GM21526 (cell line): Measurements from ENCODE around the gene YARS1.

Experiments used
- ATAC-seq: cut with Tn5 transposase; IDR thresholded peaks from one replicate; pipeline ENCODE4 v1.9.1; 2021; ENCODE audit warnings: moderate library complexity; ENCODE audit not compliant: unreplicated experiment, low FRiP score

Gene YARS1

GRCh38 chr1:32782086-32782485, 35.1 kb downstream of the YARS1 start:
- no peak for ATAC-seq

GRCh38 chr1:32780628-32781234, 36.4 kb downstream of the YARS1 start:
- no peak for ATAC-seq

GRCh38 chr1:32780005-32780404, 37.2 kb downstream of the YARS1 start:
- ATAC-seq: no peak

- ATAC-seq: no peak
These were observed 37.9 kb downstream of the YARS1 start for GRCh38 chr1:32779242-32779641.

- no peak for ATAC-seq
These were observed 41.4 kb downstream of the YARS1 start for GRCh38 chr1:32775640-32776337.

- ATAC-seq: no peak
These were observed 42.1 kb downstream of the YARS1 start for GRCh38 chr1:32774950-32775634.

GRCh38 chr1:32774464-32774808, 42.7 kb downstream of the YARS1 start:
- no peak for ATAC-seq

- no peak for ATAC-seq
These were observed 43.2 kb downstream of the YARS1 start for GRCh38 chr1:32773764-32774463.

- no peak for ATAC-seq
These were observed 44.0 kb downstream of the YARS1 start for GRCh38 chr1:32773018-32773763.

- ATAC-seq: no peak
These were observed 44.7 kb downstream of the YARS1 start for GRCh38 chr1:32772281-32773017.

- no peak for ATAC-seq
These were observed 45.4 kb downstream of the YARS1 start for GRCh38 chr1:32771561-32772280.

- no peak for ATAC-seq
These were observed 46.2 kb downstream of the YARS1 start for GRCh38 chr1:32770741-32771548.

GRCh38 chr1:32770221-32770731, 46.9 kb downstream of the YARS1 start:
- ATAC-seq: no peak

GRCh38 chr1:32769524-32770220, 47.5 kb downstream of the YARS1 start:
- ATAC-seq: no peak

GRCh38 chr1:32768110-32768850, 48.9 kb downstream of the YARS1 start:
- ATAC-seq: no peak

- no peak for ATAC-seq
These were observed 49.5 kb downstream of the YARS1 start for GRCh38 chr1:32767641-32768040.

GRCh38 chr1:32767156-32767555, 50.0 kb downstream of the YARS1 start:
- ATAC-seq: no peak
